Measurements from ENCODE around the gene PCNT.
"Not testable (repeated sequence)": the region's sequence is repeated elsewhere in the genome, so short reads cannot be mapped to it uniquely, and the experiment has no call there.

DNA sequence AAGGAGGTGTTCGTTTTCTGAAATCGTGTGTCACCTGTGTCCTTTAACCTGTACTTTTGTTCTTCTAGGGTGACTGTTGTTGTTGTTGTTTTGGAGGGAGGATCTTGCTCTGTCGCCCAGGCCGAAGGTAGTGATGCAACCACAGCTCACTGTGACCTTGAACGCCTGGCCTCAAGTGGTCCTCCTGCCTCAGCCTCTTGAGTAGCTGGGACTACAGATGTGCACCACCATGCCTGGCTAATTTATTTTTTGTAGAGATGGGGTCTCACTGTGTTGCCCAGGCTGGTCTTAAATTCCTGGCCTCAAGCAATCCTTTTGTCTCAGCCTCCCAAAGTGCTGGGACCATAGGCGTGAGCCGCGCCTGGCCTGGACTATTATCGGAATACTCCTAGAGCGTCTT lies 49.0 kb downstream of the PCNT start:
- TF ChIP-seq, protein P1, sequence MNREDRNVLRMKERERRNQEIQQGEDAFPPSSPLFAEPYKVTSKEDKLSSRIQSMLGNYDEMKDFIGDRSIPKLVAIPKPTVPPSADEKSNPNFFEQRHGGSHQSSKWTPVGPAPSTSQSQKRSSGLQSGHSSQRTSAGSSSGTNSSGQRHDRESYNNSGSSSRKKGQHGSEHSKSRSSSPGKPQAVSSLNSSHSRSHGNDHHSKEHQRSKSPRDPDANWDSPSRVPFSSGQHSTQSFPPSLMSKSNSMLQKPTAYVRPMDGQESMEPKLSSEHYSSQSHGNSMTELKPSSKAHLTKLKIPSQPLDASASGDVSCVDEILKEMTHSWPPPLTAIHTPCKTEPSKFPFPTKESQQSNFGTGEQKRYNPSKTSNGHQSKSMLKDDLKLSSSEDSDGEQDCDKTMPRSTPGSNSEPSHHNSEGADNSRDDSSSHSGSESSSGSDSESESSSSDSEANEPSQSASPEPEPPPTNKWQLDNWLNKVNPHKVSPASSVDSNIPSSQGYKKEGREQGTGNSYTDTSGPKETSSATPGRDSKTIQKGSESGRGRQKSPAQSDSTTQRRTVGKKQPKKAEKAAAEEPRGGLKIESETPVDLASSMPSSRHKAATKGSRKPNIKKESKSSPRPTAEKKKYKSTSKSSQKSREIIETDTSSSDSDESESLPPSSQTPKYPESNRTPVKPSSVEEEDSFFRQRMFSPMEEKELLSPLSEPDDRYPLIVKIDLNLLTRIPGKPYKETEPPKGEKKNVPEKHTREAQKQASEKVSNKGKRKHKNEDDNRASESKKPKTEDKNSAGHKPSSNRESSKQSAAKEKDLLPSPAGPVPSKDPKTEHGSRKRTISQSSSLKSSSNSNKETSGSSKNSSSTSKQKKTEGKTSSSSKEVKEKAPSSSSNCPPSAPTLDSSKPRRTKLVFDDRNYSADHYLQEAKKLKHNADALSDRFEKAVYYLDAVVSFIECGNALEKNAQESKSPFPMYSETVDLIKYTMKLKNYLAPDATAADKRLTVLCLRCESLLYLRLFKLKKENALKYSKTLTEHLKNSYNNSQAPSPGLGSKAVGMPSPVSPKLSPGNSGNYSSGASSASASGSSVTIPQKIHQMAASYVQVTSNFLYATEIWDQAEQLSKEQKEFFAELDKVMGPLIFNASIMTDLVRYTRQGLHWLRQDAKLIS (CRISPR knock-in tag; IDR thresholded peaks at IDR 0.05; ENCODE audit: borderline replicate concordance), result not testable (repeated sequence)
- TF ChIP-seq ZNF138 (CRISPR knock-in tag; conservative IDR thresholded peaks at IDR 0.05); ESRRA (CRISPR knock-in tag; IDR thresholded peaks at IDR 0.05; ENCODE audit: borderline replicate concordance); CTCF (IDR thresholded peaks at IDR 0.05); KAT7 (CRISPR knock-in tag; IDR thresholded peaks at IDR 0.05; ENCODE audit: borderline replicate concordance); MAX (CRISPR knock-in tag; IDR thresholded peaks at IDR 0.05); JUN (CRISPR knock-in tag; IDR thresholded peaks at IDR 0.05): not testable (repeated sequence)
- TF ChIP-seq, protein P2, sequence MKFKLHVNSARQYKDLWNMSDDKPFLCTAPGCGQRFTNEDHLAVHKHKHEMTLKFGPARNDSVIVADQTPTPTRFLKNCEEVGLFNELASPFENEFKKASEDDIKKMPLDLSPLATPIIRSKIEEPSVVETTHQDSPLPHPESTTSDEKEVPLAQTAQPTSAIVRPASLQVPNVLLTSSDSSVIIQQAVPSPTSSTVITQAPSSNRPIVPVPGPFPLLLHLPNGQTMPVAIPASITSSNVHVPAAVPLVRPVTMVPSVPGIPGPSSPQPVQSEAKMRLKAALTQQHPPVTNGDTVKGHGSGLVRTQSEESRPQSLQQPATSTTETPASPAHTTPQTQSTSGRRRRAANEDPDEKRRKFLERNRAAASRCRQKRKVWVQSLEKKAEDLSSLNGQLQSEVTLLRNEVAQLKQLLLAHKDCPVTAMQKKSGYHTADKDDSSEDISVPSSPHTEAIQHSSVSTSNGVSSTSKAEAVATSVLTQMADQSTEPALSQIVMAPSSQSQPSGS (CRISPR knock-in tag; IDR thresholded peaks at IDR 0.05; ENCODE audit: borderline replicate concordance, low read depth), result not testable (repeated sequence)
- peak; percentile 97 for TF ChIP-seq ZNF121 (CRISPR knock-in tag; IDR thresholded peaks at IDR 0.05)
